Esophagus mucosa (tissue), 1 donor: ENCODE measurements around the gene CAB39. TPM values are rescaled to one million over a fixed set of nuclear protein-coding genes. Genes with fewer than 3 reads are reported as not detected.
"Not testable (repeated sequence)": the region's sequence is repeated elsewhere in the genome, so short reads cannot be mapped to it uniquely, and the experiment has no call there.

ENCODE experiments used
- ATAC-seq: fragments of 200-7000 bp; cut with Tn5 transposase; one replicate; pipeline ENCODE4 v1.9.1; 2020
- total RNA-seq: library from RNA; stranded (reverse); gene quantifications from one replicate; pipeline ENCODE4 v1.2.4, GENCODE V29; 2023
- donor health status: DM: yes; HTN: yes; CAD: no.

The CAB39 gene
- total RNA-seq, 1 donor from 2014 or later = 50.8 TPM

GRCh38 chr2:230715201-230715600 is 2.6 kb downstream of the CAB39 start:
- no peak for ATAC-seq

- ATAC-seq = no peak
These were observed 3.9 kb downstream of the CAB39 start for GRCh38 chr2:230716588-230716987.

DNA sequence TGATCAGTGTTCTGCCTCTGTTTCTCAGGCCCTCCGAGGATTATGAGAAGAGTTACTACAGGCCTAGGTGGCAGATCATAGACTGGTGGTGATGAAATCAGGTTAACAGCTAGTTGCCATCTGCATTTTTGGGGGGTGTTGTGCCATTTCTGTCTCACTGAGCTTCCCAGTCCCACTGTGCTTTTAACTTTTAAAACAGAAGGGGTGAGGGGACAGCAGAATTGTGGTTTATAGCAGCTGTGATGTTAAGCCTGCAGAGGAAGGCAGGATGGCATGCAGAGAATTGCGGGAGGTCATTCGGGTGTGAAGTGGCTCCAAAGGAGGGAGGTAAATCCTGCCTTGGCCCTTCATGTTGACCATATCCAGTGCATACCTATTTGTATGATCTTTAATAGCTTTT is 5.0 kb downstream of the CAB39 start:
- no peak for ATAC-seq

DNA sequence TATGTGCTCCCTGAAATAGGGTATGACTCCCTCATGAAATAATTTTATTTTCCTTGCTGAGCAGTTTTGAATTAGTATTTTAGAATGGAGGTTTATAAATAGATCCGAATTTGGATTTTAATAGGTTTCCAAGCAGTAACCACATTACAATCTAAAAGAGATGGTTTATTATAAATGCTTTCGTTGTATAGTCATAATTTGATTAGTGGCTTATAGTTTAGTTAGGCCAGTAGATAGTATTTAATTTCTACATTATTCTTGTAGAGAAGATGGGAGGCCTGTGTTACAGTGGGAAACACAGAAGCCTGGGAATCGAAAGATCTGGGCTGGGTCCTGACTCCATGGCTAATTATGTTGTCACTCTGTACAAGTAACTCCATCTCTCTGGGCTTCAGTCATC is 6.7 kb downstream of the CAB39 start:
- ATAC-seq = no peak

GRCh38 chr2:230721712-230722111 is 9.1 kb downstream of the CAB39 start:
- ATAC-seq = no peak

DNA sequence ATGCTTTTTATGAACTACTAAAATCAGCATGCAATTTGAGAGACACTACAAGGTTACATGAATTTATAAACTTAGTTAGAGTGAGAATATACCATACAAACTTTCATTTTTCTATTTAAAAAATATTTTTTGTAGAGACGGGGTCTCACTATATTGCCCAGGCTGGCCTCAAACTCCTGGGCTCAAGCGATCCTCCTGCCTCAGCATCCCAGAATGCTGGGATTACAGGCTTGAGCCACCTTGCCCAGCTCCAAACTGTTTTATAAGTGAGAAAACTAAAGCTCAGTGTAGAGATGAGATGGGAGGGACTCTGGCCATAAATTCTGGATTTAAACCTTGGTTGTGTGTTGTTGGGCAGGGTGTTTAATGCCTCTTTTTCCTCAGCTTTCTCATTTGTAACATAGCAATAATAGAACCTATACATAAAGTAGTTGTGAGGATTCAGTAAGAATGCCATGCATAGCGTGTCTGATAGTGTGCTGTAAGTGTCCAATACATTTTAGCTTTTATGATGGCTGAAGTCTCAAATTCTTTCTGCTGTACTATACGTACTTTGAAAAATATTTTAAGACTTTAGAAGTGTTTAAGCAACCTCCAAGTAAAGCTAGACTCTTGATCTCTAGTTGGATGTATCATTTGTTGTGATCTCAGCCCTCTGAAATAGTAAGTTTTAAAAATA is 9.7 kb downstream of the CAB39 start:
- ATAC-seq = no peak

GRCh38 chr2:230723363-230723762 is 10.7 kb downstream of the CAB39 start:
- no peak for ATAC-seq

- not testable (repeated sequence) for ATAC-seq
These were observed 12.3 kb downstream of the CAB39 start for GRCh38 chr2:230724957-230725356.

DNA sequence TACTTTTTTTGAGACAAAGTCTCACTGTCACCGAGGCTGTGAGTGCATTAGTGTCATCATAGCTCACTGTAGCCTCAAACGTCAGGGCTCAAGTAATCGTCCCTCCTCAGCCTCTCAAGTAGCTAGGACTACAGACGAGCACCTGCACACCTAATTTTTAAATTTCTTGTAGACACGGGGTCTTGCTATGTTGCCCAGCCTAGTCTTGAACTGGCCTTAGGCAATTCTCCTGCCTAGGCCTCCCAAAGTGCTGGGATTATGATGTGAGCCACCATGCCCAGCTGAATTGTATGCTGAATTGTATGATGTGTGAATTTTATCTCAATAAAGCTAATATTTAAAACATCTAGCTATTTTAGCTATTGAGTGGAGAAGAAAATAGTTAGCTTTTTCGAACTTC is 18.9 kb downstream of the CAB39 start:
- ATAC-seq = no peak

DNA sequence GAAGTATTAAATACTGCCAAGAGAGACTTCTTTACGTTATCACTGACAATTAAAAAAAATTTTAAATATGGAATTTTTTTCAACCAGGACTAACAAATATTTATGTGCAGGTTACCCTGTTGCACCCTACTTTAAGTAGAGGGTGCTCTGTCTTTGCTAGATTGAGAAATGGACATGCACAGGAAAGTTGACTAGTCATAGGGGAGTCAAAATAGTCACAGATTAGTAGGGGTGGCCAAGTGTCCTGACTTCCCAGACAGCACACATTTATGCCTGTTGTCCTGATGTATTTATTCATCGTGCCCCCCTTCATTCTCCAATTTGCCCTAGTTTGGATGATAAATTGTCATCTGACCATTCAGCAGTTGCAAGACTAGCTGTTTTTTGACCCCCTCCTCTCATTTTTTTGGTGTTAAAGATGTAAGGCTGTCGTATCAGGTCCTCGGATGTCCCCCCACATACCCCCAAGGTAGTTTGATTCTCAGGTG is 20.3 kb downstream of the CAB39 start:
- ATAC-seq = no peak

DNA sequence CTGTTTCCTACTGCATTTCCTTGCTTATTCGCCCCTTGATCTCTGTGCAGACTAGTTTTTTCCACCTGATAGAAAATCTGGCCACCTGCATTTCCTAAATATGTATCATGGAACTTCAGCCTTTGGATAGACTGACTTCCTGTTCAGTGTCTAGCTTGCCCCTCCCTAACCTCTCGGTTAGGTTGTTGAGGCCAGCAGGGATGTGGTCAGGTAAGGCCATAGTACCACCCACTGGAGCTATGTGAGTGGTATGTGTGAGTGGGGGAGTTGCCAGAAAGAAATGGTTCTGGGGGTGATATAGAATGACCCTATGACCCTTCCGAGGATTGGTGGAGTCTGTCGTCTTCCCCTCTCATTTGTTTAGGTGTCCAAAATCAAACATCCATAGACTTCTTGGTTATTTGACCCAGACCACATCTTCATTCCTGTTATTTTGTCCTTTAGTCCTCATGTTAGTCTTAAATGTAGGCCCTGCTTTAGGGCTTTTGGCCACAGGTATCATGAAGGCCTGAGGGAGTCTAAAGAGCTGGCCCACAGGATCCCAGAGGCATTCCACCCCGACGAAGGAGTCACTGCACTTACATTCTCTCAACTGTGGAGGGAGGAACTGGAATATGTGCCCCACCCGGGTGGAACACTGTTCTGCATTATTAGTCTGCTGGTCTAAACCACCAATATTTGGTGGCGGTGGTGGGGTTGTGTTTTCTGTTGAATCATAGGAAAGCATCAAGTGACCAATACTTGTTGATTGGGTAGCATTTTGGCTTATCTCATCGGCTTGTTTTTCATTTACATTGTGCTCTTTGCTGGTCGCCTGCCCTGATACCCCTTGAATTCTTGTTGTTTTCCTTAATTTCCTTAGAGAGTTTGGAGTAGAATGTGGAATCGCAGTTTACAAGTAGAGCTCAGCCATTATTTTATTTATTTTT is 21.9 kb downstream of the CAB39 start:
- no peak for ATAC-seq

DNA sequence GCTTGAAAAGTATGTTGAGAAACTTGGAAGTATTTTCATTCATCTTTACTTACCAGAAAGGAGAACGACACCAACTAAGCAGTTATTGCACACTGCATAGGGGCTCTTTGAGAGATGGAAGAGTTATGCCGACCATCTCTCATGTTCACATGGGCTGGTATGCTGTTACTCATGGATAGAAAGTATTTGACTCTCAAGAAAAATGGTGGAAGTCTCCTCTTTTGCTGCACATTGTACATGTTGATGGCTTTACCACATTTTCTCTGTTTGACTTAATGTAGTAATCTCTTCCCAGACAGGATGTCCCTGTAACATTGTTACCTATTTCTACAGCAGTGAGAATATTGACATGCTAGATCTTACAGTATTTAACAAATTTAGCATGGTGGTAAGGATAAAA is 23.2 kb downstream of the CAB39 start:
- no peak for ATAC-seq

DNA sequence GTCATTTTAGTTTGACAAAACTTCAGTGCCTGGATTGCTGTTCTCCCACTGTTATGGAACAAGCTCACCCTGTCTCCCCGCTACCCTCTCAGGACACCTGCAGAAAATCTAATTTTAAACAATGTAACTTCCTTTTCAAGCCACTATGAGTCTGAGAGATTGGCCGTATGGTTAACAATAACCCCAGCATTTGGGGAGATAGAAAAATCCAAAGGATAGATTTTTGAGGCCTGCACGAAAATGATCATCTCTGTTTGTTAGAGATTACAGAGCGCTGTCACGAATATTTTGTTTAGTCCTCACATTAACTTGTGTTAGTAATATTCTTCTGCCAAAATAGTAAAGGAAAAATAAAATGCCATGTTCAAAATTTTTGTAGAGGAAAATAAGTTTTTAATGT is 24.7 kb downstream of the CAB39 start:
- ATAC-seq = no peak

DNA sequence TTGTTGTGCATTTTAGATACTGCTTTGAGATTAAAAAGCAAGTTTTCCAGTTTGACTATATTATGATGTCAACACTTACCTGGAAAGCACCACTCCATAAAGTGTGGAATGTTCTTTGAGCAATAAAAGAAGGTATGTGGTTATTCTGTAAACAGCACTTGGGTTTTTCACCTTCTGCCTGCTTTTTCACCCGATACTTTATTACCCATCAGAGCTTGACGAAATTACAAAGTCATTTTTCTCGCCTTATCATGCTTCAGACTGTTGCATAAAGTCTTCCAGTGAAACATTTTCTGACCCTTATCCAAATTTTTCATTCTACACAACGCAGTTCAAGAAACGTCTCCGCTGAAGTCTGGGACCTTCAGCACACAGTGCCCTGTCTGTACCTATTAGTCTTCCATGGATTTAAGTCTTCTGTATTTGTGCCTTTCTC is 25.2 kb downstream of the CAB39 start:
- ATAC-seq = no peak

DNA sequence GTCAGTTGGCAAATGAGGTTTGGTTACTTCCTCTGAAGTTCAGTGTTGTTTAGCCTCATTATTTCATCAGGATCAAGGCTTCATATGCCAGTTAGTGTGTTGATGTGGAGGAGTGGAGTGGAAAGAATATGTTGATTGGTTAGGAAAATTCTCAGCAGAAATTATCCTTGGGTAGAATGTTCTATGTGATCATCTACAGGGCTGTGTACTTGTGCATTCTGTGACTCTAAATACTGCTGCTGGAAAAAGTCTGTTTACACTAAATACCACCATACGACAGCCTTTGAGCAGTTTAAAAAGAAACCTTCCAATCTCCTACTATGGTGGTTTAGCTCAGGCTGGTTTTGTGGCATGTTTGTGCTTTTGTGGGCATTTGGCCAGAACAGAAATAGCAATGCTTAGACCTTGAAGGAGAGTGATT is 25.8 kb downstream of the CAB39 start:
- ATAC-seq = no peak

DNA sequence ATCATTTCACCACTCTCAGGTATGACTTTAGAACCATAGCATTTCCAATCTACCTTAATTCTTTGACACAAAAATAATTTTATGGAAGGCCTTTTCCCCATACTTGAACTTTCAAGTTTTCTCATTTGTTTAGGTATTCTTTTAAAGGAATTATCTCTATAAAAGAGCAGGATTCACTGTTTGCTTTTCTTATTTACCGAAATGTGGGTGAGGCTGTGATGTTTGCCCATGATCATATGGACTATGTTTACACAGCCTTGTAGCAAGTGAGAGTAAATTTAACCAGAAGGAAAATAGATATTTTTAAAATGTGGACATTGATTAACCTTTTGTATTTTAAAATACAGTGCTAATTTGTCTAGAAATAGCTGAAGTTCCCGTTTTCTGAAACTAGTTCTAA is 26.3 kb downstream of the CAB39 start:
- no peak for ATAC-seq

DNA sequence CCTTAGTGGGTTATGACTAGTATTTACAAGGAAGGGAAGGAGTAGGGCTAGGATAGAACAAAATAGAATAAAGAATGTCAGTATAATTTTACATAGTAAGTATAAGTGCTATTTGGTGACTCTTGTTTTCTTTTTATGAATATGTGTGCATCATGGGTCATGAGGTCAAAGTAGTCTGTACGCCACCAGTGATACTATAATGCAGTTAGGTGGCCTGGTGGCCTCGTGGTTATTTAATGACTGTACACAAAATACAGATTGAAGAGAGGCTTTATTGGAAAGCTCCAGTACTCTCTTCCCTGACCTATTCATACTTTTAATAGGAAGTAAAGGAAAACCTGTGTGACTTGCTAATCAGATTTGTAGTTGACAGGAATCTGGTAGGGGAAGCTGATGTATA is 27.3 kb downstream of the CAB39 start:
- ATAC-seq = no peak

GRCh38 chr2:230742781-230743180 is 30.1 kb downstream of the CAB39 start:
- ATAC-seq = no peak

DNA sequence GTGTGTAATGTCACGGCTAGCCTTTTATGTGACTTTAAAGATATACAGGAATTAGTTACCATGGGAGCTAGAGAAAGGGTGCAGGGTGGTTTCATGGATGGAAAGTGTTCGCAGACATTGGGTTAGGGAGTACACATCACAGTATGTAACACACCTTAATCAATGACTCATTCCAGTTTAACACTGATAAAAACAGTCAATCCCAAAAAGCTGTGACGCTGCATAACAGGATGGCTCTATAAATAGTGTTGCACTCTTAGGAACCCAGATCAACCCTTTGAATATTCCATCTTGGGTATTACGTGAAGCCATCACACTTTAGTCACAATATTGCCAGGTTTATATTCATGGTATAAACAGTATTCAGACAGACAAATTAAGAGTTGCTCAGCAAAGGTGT is 33.6 kb downstream of the CAB39 start:
- ATAC-seq = no peak

- ATAC-seq = peak; percentile 74
These were observed 35.4 kb downstream of the CAB39 start for GRCh38 chr2:230748087-230748486.

DNA sequence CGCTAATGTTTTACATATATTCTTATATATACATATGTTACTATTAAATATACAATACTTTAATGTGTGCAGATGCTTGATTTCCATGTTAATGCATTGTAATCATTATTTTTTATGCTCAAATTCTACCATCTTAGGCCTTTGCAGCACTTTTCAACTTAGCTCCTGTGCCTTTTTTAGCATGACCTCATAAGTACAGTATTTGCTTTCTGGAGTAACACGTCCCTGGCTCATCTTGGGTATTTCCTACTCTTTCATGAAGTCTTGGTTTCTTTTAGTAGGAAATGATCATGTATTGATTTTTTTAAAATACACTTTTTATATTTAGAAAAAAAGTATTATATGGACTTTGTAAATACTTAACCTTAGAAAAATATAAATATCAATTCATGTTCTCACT is 36.5 kb downstream of the CAB39 start:
- no peak for ATAC-seq

DNA sequence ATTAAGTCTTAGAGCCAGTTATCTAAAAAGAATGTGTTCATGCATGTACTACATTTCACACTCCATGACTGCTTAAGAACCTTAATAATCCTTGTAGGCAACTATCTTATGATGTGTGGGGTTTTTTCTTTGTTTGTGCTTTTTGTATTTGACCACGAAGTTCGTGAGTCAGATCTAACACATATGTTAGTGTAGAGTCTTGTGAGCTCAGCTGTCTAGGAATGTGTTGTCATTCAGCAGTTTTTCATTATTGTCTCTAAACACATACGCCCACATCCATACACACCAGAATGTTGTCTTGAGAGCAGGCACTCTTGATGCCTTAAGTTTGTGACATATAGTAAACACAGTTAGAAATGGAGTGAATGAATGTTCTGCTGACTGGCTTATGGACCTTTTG is 38.4 kb downstream of the CAB39 start:
- peak; percentile 70 for ATAC-seq

DNA sequence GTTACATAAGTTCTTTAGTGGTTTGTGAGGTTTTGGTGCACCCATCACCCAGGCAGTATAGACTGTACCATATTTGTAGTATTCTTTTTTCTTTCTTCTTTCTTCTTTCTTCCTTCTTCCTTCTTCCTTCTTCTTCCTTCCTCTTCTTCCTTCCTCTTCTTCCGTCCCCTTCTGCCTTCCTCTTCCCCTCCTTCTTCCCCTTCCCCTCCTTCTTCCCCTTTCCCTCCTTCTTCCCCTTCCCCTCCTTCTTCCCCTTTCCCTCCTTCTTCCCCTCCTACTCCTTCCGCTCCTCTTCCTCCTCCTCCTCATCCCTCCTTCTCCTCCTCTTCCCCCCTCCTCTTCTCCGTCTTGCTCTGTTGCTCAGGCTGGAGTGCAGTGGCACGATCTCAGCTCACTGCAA is 41.6 kb downstream of the CAB39 start:
- ATAC-seq = no peak

- peak; percentile 37 for ATAC-seq
These were observed 44.8 kb downstream of the CAB39 start for GRCh38 chr2:230757476-230757875.
